OCI-LY1 (cell line): ENCODE measurements around the gene HOXA2.

Experiments used
- H2AFZ ChIP-seq: fragments of 200-600 bp; sonication (generic), shearing (Covaris generic); 2 replicates; pipeline ENCODE4 v1.6.0; 2014; ENCODE audit warnings: antibody characterized with exemption, mild to moderate bottlenecking, low read length
- H3F3A ChIP-seq: fragments of 200-600 bp; sonication (generic), shearing (Covaris generic); 2 replicates; pipeline ENCODE4 v1.6.0; 2014; ENCODE audit warnings: mild to moderate bottlenecking, antibody characterized with exemption, low read length, moderate library complexity; ENCODE audit not compliant: insufficient read depth
- H3K27ac ChIP-seq: fragments of 200-600 bp; sonication (generic); 2 replicates; pipeline ENCODE4 v1.5.1; 2014; ENCODE audit warnings: low read length, mixed run types, mild to moderate bottlenecking, low read depth; ENCODE audit not compliant: poor library complexity, severe bottlenecking
- H3K27me3 ChIP-seq: fragments of 200-600 bp; sonication (generic); 2 replicates; pipeline ENCODE4 v1.6.0; 2014; ENCODE audit warnings: antibody characterized with exemption, mild to moderate bottlenecking, low read length, moderate library complexity; ENCODE audit not compliant: insufficient read depth
- H3K36me3 ChIP-seq: fragments of 200-600 bp; sonication (generic); 2 replicates; pipeline ENCODE4 v1.6.1; 2014; ENCODE audit warnings: mild to moderate bottlenecking, antibody characterized with exemption, low read length, moderate library complexity, mixed read lengths; ENCODE audit not compliant: insufficient read depth
- H3K4me1 ChIP-seq: fragments of 200-600 bp; sonication (generic); 2 replicates; pipeline ENCODE4 v1.5.1; 2014; ENCODE audit warnings: mild to moderate bottlenecking, low read length, moderate library complexity; ENCODE audit not compliant: insufficient read depth, severe bottlenecking
- H3K4me2 ChIP-seq: fragments of 200-600 bp; sonication (generic), shearing (Covaris generic); 2 replicates; pipeline ENCODE4 v1.6.1; 2014; ENCODE audit warnings: low read length
- H3K4me3 ChIP-seq: fragments of 200-600 bp; sonication (generic); 2 replicates; pipeline ENCODE4 v1.5.1; 2014; ENCODE audit warnings: low read length, low read depth, mild to moderate bottlenecking, mixed read lengths; ENCODE audit not compliant: poor library complexity, severe bottlenecking
- H3K79me2 ChIP-seq: fragments of 200-600 bp; shearing (Covaris generic); 2 replicates; pipeline ENCODE4 v1.6.1; 2016; ENCODE audit warnings: mixed run types, low read length, mixed read lengths; ENCODE audit not compliant: insufficient read depth
- H3K9ac ChIP-seq: fragments of 200-600 bp; sonication (generic), shearing (Covaris generic); 2 replicates; pipeline ENCODE4 v1.6.1; 2014; ENCODE audit warnings: mild to moderate bottlenecking, low read length, mixed read lengths
- H3K9me2 ChIP-seq: fragments of 200-600 bp; sonication (generic), shearing (Covaris generic); 2 replicates; pipeline ENCODE4 v1.6.1; 2014; ENCODE audit warnings: low read depth, mild to moderate bottlenecking, low read length, mixed read lengths
- H3K9me3 ChIP-seq: fragments of 200-600 bp; shearing (Covaris generic); 2 replicates; pipeline ENCODE4 v1.6.1; 2014; ENCODE audit warnings: low read length, mixed read lengths
- H4K20me1 ChIP-seq: fragments of 200-600 bp; sonication (generic), shearing (Covaris generic); 2 replicates; pipeline ENCODE4 v1.6.0; 2016; ENCODE audit warnings: mild to moderate bottlenecking, low read length; ENCODE audit not compliant: insufficient read depth
- EZH2 ChIP-seq: fragments of 200-600 bp; sonication (generic), shearing (Covaris generic); IDR thresholded peaks from 2 replicates; pipeline ENCODE4 v1.8.0; 2017; ENCODE audit warnings: borderline replicate concordance, mixed run types, mild to moderate bottlenecking, antibody characterized with exemption, low read length, moderate library complexity, mixed read lengths
- TF ChIP-seq, protein P1 (sequence below): fragments of 200-600 bp; sonication (generic), shearing (Covaris generic); IDR thresholded peaks from 2 replicates; pipeline ENCODE4 v1.5.1; 2017; ENCODE audit warnings: mild to moderate bottlenecking, antibody characterized with exemption, low read length, moderate library complexity, mixed read lengths

HOXA2 gene

DNA sequence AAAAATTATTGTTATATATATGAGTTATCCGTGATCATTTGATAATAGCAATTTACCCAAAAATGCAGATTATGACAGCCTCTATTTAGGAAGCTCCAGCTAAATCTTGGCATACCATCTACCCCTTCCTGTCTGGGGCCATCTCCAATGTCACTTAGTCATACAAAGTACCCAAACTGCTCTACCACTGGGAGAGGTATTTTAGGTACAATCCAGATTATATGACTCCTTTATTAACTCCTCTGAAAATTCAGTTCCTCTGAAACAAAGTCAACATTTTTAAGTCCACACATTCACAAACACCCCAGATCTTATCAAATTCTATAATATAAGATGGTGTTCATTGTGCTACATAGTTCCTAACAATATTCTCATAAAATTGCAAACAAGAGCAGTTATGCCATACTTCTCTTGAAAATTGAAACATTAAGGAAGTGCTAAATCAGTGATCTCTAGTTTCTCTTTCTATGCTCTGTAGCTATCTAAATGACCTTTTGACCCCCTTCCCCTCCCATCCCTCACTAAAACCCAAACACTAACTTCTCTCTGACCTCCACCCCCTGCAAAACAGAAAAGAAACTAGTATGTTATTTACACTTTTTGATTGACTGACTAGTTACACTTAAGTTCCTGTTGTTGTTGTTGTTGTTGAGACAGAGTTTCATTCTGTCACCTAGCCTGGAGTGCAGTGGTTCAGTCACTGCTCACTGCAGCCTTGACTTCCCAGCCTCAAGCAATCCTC lies 23.1 kb downstream of the HOXA2 start:
- Histone ChIP-seq H3K79me2 (no peaks in the 10 kb centered on the region), H3K4me2 (no peak overlapping the region)
- no peak for TF ChIP-seq EZH2
- TF ChIP-seq, protein P1, sequence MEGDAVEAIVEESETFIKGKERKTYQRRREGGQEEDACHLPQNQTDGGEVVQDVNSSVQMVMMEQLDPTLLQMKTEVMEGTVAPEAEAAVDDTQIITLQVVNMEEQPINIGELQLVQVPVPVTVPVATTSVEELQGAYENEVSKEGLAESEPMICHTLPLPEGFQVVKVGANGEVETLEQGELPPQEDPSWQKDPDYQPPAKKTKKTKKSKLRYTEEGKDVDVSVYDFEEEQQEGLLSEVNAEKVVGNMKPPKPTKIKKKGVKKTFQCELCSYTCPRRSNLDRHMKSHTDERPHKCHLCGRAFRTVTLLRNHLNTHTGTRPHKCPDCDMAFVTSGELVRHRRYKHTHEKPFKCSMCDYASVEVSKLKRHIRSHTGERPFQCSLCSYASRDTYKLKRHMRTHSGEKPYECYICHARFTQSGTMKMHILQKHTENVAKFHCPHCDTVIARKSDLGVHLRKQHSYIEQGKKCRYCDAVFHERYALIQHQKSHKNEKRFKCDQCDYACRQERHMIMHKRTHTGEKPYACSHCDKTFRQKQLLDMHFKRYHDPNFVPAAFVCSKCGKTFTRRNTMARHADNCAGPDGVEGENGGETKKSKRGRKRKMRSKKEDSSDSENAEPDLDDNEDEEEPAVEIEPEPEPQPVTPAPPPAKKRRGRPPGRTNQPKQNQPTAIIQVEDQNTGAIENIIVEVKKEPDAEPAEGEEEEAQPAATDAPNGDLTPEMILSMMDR, result no peak

DNA sequence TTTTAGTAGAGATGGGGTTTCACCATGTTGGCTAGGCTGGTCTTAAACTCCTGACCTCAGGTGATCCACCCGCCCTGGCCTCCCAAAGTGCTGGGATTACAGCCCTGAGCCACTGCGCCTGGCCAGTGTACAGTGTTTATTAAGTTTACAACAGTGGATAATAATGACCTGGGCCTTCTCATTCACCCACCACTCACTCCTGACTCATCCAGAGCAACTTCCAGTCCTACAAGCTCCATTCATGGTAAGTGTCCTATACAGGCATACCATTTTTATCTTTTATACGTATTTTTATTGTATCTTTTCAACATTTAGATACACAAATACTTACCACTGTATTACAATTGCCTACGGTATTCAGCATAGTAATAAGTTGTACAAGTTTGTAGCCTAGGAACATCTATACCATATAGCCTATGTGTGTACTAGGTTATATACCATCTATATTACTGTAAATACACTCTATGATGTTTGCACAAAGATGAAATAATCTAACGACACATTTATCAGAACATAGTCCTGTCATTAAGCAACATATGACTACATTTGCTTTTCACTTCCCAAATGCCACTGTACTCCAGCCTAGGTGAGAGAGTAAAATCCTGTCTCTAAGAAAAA lies 23.8 kb downstream of the HOXA2 start:
- H3K36me3 ChIP-seq, result no peaks in the 10 kb centered on the region
- H4K20me1 ChIP-seq, result no peaks in the 10 kb centered on the region
- H3K4me1 ChIP-seq, result no peaks in the 10 kb centered on the region
- H3K9me2 ChIP-seq, result no peaks in the 10 kb centered on the region
- H3K9me3 ChIP-seq, result no peaks in the 10 kb centered on the region
- no peaks in the 10 kb centered on the region for H3K27me3 ChIP-seq
- H3K27ac ChIP-seq, result no peak overlapping the region
- no peak for TF ChIP-seq EZH2
- TF ChIP-seq, protein P1, result no peak
- H3F3A ChIP-seq, result no peaks in the 10 kb centered on the region
- no peak overlapping the region for H3K4me3 ChIP-seq
- H3K9ac ChIP-seq, result no peak overlapping the region
- no peaks in the 10 kb centered on the region for H3K79me2 ChIP-seq
- H3K4me2 ChIP-seq, result no peak overlapping the region
- no peak overlapping the region for H2AFZ ChIP-seq

More for the DNA sequence above, 23.1 kb downstream of the HOXA2 start:
- Histone ChIP-seq H3K27me3 (no peaks in the 10 kb centered on the region), H3K9me2 (no peaks in the 10 kb centered on the region), H3K4me3 (no peak overlapping the region), H3K4me1 (no peaks in the 10 kb centered on the region), H3K36me3 (no peaks in the 10 kb centered on the region), H3K9me3 (no peaks in the 10 kb centered on the region), H3K9ac (no peak overlapping the region), H3F3A (no peaks in the 10 kb centered on the region), H3K27ac (no peak overlapping the region), H4K20me1 (no peaks in the 10 kb centered on the region), H2AFZ (no peak overlapping the region)

DNA sequence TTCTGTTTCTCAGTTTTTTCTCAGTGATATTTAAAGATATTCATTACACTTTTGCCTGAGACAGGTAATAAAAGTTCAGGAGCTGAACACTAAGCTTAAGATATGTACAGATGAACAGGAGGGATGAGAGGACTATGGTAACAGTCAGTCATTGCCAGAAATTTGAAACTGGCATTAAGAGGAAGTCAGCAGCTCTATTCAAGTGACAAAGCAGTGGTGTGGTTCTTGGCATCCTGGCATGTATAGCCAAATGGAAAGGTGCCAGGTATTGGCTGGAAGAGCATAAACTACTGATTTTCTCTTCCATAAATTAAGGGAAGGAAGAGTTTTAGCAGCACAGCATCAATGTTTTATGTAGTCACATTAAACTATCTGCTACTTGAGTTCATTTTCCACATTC lies 29.4 kb downstream of the HOXA2 start:
- Histone ChIP-seq H3K9me3 (no peaks in the 10 kb centered on the region), H3K4me1 (no peaks in the 10 kb centered on the region), H3K36me3 (no peaks in the 10 kb centered on the region), H3K4me3 (no peak overlapping the region), H2AFZ (no peak overlapping the region), H3K79me2 (no peaks in the 10 kb centered on the region), H3K27me3 (no peaks in the 10 kb centered on the region), H3K27ac (no peak overlapping the region), H3K4me2 (no peak overlapping the region), H3F3A (no peaks in the 10 kb centered on the region), H4K20me1 (no peaks in the 10 kb centered on the region), H3K9me2 (no peaks in the 10 kb centered on the region), H3K9ac (no peak overlapping the region)
- TF ChIP-seq, protein P1, result no peak
- TF ChIP-seq EZH2, result no peak
